PC-3 (cell line): Measurements from ENCODE around the gene ATXN7L1.

ENCODE experiments used
- EZH2 ChIP-seq: fragments of 300-600 bp; sonication (generic); IDR thresholded peaks from one replicate; pipeline ENCODE4 v1.6.1; 2017; ENCODE audit warnings: antibody characterized with exemption, mild to moderate bottlenecking, low read length; ENCODE audit not compliant: unreplicated experiment
- EZH2phosphoT487 ChIP-seq: fragments of 300-600 bp; sonication (generic); IDR thresholded peaks from 2 replicates; pipeline ENCODE4 v1.6.1; 2018; ENCODE audit warnings: mild to moderate bottlenecking, antibody characterized with exemption, low read length, borderline replicate concordance
- TF ChIP-seq, protein P1 (sequence below): fragments of 300-600 bp; sonication (generic); conservative IDR thresholded peaks from 2 replicates; pipeline ENCODE4 v1.5.1; 2017; ENCODE audit warnings: antibody characterized with exemption, low read depth, mild to moderate bottlenecking, low read length

DNA sequence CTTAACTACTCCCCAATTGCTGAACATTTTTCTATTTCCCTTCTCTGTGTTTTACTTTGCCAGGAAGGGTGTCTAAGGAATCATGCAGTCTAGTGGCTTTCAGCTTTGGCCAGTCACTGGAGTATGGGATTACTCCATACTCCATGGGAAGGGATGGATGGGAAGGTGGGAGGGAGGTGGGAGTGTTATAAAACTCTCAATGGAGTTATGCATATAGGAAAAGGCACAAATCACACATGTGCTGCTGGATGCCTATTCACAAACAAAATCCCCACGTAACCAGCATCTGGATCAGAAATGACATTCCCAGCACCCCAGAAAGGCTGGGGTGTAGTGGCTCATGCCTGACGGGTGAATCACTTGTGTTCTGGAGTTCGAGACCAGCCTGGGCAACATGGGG is 125.3 kb downstream of the ATXN7L1 start:
- TF ChIP-seq, protein P1, sequence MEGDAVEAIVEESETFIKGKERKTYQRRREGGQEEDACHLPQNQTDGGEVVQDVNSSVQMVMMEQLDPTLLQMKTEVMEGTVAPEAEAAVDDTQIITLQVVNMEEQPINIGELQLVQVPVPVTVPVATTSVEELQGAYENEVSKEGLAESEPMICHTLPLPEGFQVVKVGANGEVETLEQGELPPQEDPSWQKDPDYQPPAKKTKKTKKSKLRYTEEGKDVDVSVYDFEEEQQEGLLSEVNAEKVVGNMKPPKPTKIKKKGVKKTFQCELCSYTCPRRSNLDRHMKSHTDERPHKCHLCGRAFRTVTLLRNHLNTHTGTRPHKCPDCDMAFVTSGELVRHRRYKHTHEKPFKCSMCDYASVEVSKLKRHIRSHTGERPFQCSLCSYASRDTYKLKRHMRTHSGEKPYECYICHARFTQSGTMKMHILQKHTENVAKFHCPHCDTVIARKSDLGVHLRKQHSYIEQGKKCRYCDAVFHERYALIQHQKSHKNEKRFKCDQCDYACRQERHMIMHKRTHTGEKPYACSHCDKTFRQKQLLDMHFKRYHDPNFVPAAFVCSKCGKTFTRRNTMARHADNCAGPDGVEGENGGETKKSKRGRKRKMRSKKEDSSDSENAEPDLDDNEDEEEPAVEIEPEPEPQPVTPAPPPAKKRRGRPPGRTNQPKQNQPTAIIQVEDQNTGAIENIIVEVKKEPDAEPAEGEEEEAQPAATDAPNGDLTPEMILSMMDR: no peak
- TF ChIP-seq EZH2phosphoT487 (no peak), EZH2 (no peak)
